Stimulated activated CD4-positive, alpha-beta T cell treated with anti-CD3 and anti-CD28 coated beads, Interleukin-2, amount 100 ng/mL, for 24 hours (primary cell): ENCODE measurements around the gene IFNAR2.

Experiments
- DNase-seq, 2 donors: peaks; one replicate each; pipeline ENCODE4 v3.0.0-alpha.2; 2020

Gene IFNAR2

GRCh38 chr21:33270986-33271385, 41.2 kb downstream of the IFNAR2 start:
- no peak for DNase-seq

- DNase-seq = no peak
Observed at GRCh38 chr21:33273044-33273443, 43.3 kb downstream of the IFNAR2 start.

GRCh38 chr21:33278721-33279120, 49.0 kb downstream of the IFNAR2 start:
- no peak for DNase-seq

DNA sequence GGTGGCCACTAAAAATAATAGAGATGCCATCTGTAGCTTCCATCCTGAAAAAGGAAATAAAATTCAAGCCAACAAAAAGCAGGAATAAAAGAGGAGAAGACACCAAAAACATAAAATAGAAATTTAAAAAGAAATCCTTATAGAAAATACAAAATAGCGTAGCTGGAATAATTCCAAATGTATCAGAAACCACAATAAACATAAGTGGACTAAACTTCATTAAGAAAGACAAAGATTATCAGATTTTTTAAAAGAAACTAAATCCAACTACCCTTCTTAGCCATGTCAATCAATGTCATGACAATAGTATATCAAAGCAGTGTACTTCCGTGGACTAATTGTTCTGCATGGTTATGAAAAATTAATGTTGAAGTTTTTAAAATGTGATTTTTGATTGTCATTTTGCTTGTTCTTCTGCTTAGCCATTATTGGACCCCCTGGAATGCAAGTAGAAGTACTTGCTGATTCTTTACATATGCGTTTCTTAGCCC, 49.6 kb downstream of the IFNAR2 start:
- no peak for DNase-seq
